Stimulated activated CD8-positive, alpha-beta memory T cell treated with anti-CD3 and anti-CD28 coated beads, Interleukin-15, amount 100 ng/mL, for 1 hour (primary cell): ENCODE data around the gene TECPR1.

ENCODE experiments used
- DNase-seq: peaks from one replicate; pipeline ENCODE4 v3.0.0-alpha.2; 2020; ENCODE audit warnings: low read depth

TECPR1 gene, protein sequence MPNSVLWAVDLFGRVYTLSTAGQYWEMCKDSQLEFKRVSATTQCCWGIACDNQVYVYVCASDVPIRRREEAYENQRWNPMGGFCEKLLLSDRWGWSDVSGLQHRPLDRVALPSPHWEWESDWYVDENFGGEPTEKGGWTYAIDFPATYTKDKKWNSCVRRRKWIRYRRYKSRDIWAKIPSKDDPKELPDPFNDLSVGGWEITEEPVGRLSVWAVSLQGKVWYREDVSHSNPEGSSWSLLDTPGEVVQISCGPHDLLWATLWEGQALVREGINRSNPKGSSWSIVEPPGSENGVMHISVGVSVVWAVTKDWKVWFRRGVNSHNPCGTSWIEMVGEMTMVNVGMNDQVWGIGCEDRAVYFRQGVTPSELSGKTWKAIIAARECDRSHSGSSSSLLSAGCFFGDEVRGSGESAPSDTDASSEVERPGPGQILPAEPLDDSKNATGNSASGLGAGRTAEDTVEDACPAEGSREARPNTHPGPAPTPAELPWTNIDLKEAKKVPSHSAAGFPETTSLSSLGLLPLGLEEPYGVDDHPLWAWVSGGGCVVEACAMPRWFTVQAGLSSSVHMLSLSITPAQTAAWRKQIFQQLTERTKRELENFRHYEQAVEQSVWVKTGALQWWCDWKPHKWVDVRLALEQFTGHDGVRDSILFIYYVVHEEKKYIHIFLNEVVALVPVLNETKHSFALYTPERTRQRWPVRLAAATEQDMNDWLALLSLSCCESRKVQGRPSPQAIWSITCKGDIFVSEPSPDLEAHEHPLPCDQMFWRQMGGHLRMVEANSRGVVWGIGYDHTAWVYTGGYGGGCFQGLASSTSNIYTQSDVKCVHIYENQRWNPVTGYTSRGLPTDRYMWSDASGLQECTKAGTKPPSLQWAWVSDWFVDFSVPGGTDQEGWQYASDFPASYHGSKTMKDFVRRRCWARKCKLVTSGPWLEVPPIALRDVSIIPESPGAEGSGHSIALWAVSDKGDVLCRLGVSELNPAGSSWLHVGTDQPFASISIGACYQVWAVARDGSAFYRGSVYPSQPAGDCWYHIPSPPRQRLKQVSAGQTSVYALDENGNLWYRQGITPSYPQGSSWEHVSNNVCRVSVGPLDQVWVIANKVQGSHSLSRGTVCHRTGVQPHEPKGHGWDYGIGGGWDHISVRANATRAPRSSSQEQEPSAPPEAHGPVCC

GRCh38 chr7:98251601-98252424 is at the start of gene TECPR1:
TECPR1 (minus strand) TSS chr7:98252232; CDS start chr7:98246146, 6,086 bp downstream.
- peak; percentile 63 for DNase-seq

GRCh38 chr7:98300595-98301372 is 48.8 kb upstream of the TECPR1 start:
- DNase-seq = no peak

- DNase-seq = no peak
These were observed 45.7 kb upstream of the TECPR1 start for GRCh38 chr7:98297626-98298286.

- no peak for DNase-seq
These were observed 44.8 kb upstream of the TECPR1 start for GRCh38 chr7:98296833-98297232.

DNA sequence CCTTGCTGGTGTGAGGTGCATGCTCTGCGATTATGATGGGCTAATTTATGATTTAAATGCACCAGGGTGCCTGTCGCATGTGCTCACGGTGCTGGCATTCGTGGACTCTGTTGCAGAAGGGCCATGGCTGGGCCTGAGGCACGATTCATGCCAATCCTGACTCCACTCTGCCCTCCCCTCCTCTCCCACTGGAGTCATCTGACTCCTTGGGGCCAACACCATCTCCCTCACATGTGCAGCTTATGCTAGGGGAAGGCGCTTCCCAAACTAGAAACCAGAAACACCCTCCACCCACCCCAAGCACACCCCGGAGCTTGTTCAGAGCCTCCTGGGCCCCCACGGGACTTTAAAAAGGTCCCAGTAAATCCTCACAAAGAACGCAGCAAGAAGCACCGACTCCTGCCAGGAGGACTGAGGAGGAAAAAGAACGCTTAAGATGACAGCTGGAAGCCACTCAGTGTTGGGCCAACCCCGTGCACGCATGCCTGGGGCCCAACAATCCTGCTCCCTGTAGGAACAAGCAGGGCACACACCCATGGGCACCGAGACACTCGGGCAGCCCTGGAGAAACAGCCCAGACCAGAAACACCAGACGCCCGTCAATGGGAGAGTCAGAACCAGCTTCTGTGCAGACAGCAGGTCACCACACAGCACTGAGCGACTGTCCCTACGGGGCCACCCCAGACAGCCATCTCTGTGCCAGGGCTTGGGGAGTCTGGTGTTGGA is 43.6 kb upstream of the TECPR1 start:
- DNase-seq = no peak

GRCh38 chr7:98294798-98295382 is 42.9 kb upstream of the TECPR1 start:
- DNase-seq = no peak

- DNase-seq = no peak
These were observed 42.3 kb upstream of the TECPR1 start for GRCh38 chr7:98294326-98294725.

DNA sequence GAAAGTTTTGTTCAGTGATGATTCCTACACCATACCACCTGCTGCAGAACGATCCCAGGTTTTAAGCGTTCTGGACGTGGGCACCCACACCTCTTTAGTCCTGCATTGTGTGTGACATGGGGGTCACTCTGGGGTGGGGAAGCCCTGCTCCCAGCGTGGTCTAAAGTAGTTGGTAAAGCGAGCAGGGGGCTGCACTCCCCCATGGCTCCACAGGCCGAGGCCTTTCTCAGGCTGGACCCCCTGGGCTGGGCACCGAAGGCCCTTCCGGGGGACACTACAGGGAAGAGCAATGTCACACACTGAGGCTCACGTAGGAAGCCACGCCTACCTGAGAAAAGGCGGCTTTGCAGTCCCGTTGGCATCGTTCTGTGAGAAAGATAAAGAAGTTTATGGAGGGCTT is 41.7 kb upstream of the TECPR1 start:
- no peak for DNase-seq

- DNase-seq = no peak
These were observed 41.2 kb upstream of the TECPR1 start for GRCh38 chr7:98293265-98293664.

DNA sequence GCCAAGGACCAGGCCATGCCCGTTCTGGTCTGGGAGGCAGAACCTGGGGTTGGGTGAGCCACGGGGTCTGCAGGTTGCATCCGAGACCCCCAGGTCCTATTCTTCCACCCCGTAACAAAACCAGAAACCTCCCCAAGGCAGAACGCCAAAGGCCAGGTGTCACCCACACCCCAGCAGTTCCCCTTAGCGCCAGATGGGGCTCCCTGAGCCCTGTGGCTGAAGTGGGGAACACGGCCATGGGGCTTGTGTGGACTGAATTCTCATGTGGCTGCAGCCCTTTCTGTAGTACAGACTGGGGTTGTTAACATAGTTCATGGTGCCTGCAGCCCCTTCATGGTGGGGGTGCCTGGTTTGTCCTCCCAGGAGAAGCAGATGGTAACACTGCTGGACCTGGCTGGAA is 39.7 kb upstream of the TECPR1 start:
- DNase-seq = no peak

- DNase-seq = no peak
These were observed 37.4 kb upstream of the TECPR1 start for GRCh38 chr7:98289333-98289875.

GRCh38 chr7:98288064-98288823 is 36.2 kb upstream of the TECPR1 start:
- DNase-seq = no peak

DNA sequence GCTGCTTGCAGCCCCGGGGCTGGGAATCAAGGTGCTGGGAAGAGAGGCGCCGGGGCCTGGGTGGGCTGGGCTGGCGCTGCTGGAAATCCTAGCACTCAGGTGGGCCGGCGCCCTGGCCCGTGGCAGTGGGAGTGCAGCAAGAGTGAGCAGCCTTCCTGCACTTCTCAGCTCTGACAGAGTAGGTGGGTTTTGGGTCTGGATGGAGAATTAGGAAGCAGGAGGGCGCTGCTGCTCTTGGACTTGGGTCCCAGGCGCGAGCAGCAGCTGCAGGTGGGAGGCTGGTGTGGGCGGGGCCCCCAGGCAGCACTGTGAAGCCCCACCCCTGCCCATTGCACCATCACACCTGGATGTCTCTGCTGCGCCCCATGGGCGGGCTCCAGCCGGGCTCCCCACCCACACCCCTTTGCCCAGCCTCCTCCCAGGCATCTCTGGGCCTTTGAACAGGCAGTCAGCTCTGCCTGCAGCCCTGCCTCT is 35.5 kb upstream of the TECPR1 start:
- DNase-seq = no peak

- DNase-seq = no peak
These were observed 34.9 kb upstream of the TECPR1 start for GRCh38 chr7:98286701-98287485.

GRCh38 chr7:98286093-98286539 is 34.1 kb upstream of the TECPR1 start:
- no peak for DNase-seq

GRCh38 chr7:98285157-98286092 is 33.4 kb upstream of the TECPR1 start:
- no peak for DNase-seq
